ENCODE measurements around the gene IMP3.

DNA sequence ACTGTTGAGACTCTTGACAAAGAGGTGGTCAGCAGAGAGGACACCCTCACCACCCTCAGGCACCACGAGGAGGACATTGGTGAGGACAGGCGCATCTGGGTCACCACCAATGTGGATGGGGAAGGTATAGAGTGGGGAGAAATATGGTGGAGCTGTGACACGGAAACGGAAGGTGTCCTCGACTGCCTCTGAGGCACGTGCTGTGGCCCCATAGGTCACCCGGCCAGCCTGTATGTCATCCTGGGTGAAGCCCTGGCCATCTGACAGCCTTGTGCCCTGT lies 48.2 kb upstream of the IMP3 start:
- TF ChIP-seq, protein P1, sequence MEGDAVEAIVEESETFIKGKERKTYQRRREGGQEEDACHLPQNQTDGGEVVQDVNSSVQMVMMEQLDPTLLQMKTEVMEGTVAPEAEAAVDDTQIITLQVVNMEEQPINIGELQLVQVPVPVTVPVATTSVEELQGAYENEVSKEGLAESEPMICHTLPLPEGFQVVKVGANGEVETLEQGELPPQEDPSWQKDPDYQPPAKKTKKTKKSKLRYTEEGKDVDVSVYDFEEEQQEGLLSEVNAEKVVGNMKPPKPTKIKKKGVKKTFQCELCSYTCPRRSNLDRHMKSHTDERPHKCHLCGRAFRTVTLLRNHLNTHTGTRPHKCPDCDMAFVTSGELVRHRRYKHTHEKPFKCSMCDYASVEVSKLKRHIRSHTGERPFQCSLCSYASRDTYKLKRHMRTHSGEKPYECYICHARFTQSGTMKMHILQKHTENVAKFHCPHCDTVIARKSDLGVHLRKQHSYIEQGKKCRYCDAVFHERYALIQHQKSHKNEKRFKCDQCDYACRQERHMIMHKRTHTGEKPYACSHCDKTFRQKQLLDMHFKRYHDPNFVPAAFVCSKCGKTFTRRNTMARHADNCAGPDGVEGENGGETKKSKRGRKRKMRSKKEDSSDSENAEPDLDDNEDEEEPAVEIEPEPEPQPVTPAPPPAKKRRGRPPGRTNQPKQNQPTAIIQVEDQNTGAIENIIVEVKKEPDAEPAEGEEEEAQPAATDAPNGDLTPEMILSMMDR (IDR thresholded peaks at IDR 0.05): no peak
- TF ChIP-seq EP300 (IDR thresholded peaks at IDR 0.05) (no peak), POLR2A (IDR thresholded peaks at IDR 0.05) (no peak), POLR2AphosphoS5 (IDR thresholded peaks at IDR 0.05) (no peak)
